ENCODE measurements around the gene RPA3. TPM values are rescaled to one million over a fixed set of nuclear protein-coding genes. Genes with fewer than 3 reads are reported as not detected.

RPA3 gene
- total and polyA plus RNA-seq, 2 donors (not counting 3 experiments of a cell fraction or from before 2014, with no cell fraction given): 15.6 to 34.4 TPM

DNA sequence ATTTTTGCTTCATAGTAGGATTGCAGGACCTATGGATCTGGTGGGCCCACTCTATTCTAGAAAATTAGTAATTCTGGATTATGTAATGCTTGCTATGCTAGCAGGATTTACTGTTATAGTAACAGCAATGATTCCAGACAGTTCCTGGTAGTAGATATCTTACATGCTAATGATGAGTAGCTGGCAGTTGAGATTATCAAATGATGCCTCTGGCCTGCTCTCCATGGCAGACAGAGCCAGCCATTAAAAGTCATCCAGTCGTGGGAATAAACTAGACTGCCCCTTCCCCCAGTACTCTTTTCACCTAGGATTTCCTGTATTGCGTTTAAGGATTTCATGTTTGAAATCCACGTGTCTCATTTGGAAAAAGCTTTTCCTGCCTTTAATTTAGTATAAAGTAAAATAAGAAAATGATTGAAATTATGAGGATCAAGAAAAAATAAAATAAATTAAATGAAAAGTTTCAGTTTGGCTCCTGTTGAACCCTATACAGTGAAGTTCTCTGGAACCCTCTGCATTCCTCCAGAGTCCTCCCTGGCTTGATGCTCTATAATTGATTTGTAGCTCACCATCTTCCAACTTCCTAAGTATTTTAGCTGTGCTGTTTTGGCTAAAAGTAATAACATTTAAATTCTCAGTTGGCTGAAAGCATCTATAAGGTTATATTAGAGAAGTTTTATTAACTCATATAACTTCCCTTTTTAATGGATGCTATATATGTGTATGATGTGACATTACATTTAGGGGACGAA lies 63.3 kb downstream of the RPA3 start:
- no TSS peak for BruUV-seq (replicated peaks)
- CTCF ChIA-PET: interaction anchor here (0.6 kb wide), 1 partner anchor 26 kb away, joined by 3 read pairs; no protein-coding TSS in a partner anchor

More for the DNA sequence above, 63.3 kb downstream of the RPA3 start:
- intact Hi-C loops (cut with micrococcal nuclease) (no loop called here), dilution Hi-C loops (cut with MboI; ENCODE audit: extremely low pct_ligation_motif_present, low sequenced_read_pairs) (no loop called here)
- no peaks in the 10 kb centered on the region for H3K79me2 ChIP-seq (ENCODE audit: control insufficient read depth, insufficient read depth, low read length)
- POLR2A ChIA-PET: no interaction called here
- no peaks in the 10 kb centered on the region for H3K9me3 ChIP-seq (replicated peaks; ENCODE audit: control insufficient read depth, insufficient read depth, low read length)
- no peak overlapping the region for H3K4me3 ChIP-seq (replicated peaks in 1 of 3; ENCODE audit: insufficient read depth in 1 of 3, low read depth in 1 of 3, low read length in 3 of 3)
- H4K20me1 ChIP-seq (replicated peaks; ENCODE audit: control insufficient read depth, extremely low read depth, insufficient read depth, low read length): no peaks in the 10 kb centered on the region
- H2AFZ ChIP-seq (ENCODE audit: low read depth, low read length): no peak overlapping the region
- TF ChIP-seq MYC (IDR thresholded peaks at IDR 0.05; ENCODE audit: low read depth, low read length) (no peak), EZH2 (IDR thresholded peaks at IDR 0.05; ENCODE audit: borderline replicate concordance, low read depth, low read length, severe bottlenecking) (no peak), POLR2A (IDR thresholded peaks at IDR 0.05; ENCODE audit: low read depth, low read length) (no peak), GATA2 (IDR thresholded peaks at IDR 0.05; ENCODE audit: insufficient read depth, insufficient read length, low read depth, low read length) (no peak)
- TF ChIP-seq, protein P1, sequence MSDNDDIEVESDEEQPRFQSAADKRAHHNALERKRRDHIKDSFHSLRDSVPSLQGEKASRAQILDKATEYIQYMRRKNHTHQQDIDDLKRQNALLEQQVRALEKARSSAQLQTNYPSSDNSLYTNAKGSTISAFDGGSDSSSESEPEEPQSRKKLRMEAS (IDR thresholded peaks at IDR 0.05; ENCODE audit: insufficient read depth, insufficient read length): no peak
- TF ChIP-seq, protein P2, sequence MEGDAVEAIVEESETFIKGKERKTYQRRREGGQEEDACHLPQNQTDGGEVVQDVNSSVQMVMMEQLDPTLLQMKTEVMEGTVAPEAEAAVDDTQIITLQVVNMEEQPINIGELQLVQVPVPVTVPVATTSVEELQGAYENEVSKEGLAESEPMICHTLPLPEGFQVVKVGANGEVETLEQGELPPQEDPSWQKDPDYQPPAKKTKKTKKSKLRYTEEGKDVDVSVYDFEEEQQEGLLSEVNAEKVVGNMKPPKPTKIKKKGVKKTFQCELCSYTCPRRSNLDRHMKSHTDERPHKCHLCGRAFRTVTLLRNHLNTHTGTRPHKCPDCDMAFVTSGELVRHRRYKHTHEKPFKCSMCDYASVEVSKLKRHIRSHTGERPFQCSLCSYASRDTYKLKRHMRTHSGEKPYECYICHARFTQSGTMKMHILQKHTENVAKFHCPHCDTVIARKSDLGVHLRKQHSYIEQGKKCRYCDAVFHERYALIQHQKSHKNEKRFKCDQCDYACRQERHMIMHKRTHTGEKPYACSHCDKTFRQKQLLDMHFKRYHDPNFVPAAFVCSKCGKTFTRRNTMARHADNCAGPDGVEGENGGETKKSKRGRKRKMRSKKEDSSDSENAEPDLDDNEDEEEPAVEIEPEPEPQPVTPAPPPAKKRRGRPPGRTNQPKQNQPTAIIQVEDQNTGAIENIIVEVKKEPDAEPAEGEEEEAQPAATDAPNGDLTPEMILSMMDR (IDR thresholded peaks at IDR 0.05; ENCODE audit: extremely low read depth in 1 of 2, insufficient read depth in 1 of 2, low read depth in 1 of 2, low read length in 2 of 2): no peak
- no peaks in the 10 kb centered on the region for H3K27me3 ChIP-seq (ENCODE audit: control insufficient read depth in 2 of 2, insufficient read depth in 2 of 2, low read length in 2 of 2)
- H3K4me2 ChIP-seq (ENCODE audit: insufficient read depth, low read length): no peak overlapping the region
- no peaks in the 10 kb centered on the region for H3K4me1 ChIP-seq (ENCODE audit: control insufficient read depth, extremely low read depth, insufficient read depth, low read length)
- FAIRE-seq: no peak
- H3K9me1 ChIP-seq (replicated peaks; ENCODE audit: control insufficient read depth, extremely low read depth, insufficient read depth, low read length): no peaks in the 10 kb centered on the region
- no peaks in the 10 kb centered on the region for H3K36me3 ChIP-seq (ENCODE audit: control insufficient read depth in 2 of 2, extremely low read depth in 1 of 2, insufficient read depth in 2 of 2, low read length in 2 of 2)
- no peak for DNase-seq (ENCODE audit: low read depth, low spot score)
- H3K9ac ChIP-seq (replicated peaks; ENCODE audit: extremely low read depth, insufficient read depth, low read length): no peak overlapping the region
- H3K27ac ChIP-seq (ENCODE audit: insufficient read depth, low read depth, low read length): no peak overlapping the region
